ENCODE measurements around the gene METTL5. TPM values are rescaled to one million over a fixed set of nuclear protein-coding genes. Genes with fewer than 3 reads are reported as not detected.
A peak's percentile ranks its signal among the peaks of the same experiment; 100 is the strongest.

The METTL5 gene
- total RNA-seq, 1 experiment from 2014 or later: 103 TPM

DNA sequence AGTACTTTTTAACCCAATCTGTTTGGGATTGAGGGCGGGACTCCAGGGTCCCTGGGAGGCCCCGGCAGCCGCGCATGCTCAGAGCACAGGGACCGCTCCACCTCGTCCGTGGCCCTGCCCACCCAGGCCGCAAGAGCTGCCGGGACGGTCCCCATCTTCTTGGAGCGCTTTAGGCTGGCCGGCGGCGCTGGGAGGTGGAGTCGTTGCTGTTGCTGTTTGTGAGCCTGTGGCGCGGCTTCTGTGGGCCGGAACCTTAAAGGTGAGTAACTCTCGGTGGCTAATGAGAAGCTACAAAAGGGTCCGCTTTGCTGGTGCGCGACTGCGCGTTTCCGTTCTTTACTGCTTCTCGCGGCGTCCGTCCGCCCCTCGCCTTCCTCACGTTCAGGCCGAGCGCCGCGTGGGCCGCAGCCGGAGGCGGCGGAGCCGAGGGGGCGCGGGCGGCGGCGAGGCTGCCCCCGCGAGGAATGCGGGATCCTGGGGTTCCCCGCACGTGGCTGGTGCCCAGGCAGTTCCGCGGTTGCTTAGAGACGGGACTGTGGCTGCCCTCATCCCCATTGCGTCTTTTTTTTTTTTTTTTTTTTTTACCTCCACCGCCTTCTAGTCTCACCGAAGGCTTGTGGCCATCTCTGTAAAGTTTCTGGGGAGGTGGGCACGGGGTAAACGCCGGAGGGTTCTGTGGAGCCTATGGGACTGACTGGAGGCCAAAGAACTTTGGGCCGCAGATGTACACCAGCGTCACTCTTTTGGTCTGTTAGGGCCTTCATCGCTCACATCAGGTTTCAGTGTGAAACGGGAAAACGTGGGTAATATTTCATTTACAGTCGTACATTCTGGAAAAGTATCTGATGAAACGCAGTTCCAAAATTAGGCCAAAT is 25.8 kb downstream of the METTL5 start, which contains the start of gene SSB (continued):
- TF ChIP-seq, protein P1, sequence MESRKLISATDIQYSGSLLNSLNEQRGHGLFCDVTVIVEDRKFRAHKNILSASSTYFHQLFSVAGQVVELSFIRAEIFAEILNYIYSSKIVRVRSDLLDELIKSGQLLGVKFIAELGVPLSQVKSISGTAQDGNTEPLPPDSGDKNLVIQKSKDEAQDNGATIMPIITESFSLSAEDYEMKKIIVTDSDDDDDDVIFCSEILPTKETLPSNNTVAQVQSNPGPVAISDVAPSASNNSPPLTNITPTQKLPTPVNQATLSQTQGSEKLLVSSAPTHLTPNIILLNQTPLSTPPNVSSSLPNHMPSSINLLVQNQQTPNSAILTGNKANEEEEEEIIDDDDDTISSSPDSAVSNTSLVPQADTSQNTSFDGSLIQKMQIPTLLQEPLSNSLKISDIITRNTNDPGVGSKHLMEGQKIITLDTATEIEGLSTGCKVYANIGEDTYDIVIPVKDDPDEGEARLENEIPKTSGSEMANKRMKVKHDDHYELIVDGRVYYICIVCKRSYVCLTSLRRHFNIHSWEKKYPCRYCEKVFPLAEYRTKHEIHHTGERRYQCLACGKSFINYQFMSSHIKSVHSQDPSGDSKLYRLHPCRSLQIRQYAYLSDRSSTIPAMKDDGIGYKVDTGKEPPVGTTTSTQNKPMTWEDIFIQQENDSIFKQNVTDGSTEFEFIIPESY (IDR thresholded peaks at IDR 0.05; ENCODE audit: extremely low read depth, insufficient replicate concordance, low read length): no peak

DNA sequence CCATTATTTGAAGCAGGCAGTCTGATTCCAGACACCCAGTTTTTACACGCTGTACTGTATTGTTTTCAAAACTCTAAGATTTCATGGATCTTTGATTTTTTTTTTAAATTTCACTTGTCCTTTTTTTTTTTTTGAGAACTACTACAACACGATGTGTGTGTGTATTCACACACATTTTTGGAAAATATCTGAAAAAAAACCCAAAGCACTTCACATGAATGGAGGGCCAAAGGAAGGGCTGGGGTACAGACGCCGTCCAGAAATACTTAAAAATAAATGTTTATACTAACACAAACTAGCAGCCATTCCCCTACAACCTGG is 26.3 kb downstream of the METTL5 start:
- intact Hi-C loops (cut with micrococcal nuclease): no loop called here

More for the DNA sequence above, 26.3 kb downstream of the METTL5 start:
- H3K4me1 ChIP-seq (ENCODE audit: control insufficient read depth in 1 of 2, insufficient read depth in 2 of 2, low read length in 2 of 2): peaks cover 6 to 16% of the 10 kb centered on the region in 2 experiments; a peak in 3 of 4 replicates
- POLR2A ChIA-PET: interaction anchor here (0.6 to 2.2 kb wide), 3 partner anchors 8 to 133 kb away, joined by 3 to 7 read pairs (median 5); no protein-coding TSS in a partner anchor
- RAD21 ChIA-PET (ENCODE audit: low non-redundant PET in 1 of 2, low total read pairs in 2 of 2, uncharacterized antibody in 2 of 2, unreplicated experiment in 2 of 2): no interaction called here
- no peaks in the 10 kb centered on the region for H3K27me3 ChIP-seq (ENCODE audit: insufficient read depth, low read length)
- peaks cover 49% of the 10 kb centered on the region for H3K79me2 ChIP-seq (ENCODE audit: insufficient read depth, low read length)
- peak overlapping the region; percentile 89 for H3K27ac ChIP-seq (ENCODE audit: low read depth, low read length)
- TF ChIP-seq, protein P2, sequence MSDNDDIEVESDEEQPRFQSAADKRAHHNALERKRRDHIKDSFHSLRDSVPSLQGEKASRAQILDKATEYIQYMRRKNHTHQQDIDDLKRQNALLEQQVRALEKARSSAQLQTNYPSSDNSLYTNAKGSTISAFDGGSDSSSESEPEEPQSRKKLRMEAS (IDR thresholded peaks at IDR 0.05): 0 out of 2 replicates have a peak, but pooled peaks have one; percentile 7
- TF ChIP-seq EZH2 (IDR thresholded peaks at IDR 0.05): no peak
- H3K4me3 ChIP-seq (replicated peaks in 1 of 2; ENCODE audit: low read depth in 1 of 2, low read length in 2 of 2): peak overlapping the region; percentile 67 to 76
- peaks cover 15% of the 10 kb centered on the region in 2 experiments; a peak in 2 of 4 replicates for H3K36me3 ChIP-seq (ENCODE audit: control insufficient read depth in 1 of 2, insufficient read depth in 2 of 2, low read length in 2 of 2)
- DNase-seq (ENCODE audit: low read depth, low spot score) (no peak), ATAC-seq (peak; percentile 2)
- BruUV-seq (replicated peaks): no TSS peak
- H3K9ac ChIP-seq (ENCODE audit: low read length): peak overlapping the region; percentile 92
- 0 out of 2 replicates have a peak, but pooled peaks cover 7% of the 10 kb centered on the region for H4K20me1 ChIP-seq (ENCODE audit: insufficient read depth)
- no peak overlapping the region for H2AFZ ChIP-seq (ENCODE audit: low read depth, low read length, poor library complexity, severe bottlenecking)
- no peaks in the 10 kb centered on the region for H3K9me3 ChIP-seq (ENCODE audit: control insufficient read depth in 1 of 2, insufficient read depth in 1 of 2, low read depth in 1 of 2, low read length in 2 of 2)
- CTCF ChIA-PET: interaction anchor here (1.0 kb wide), 1 partner anchor 26 kb away, joined by 3 read pairs; the partner anchor contains the start of gene METTL5
- peak overlapping the region; percentile 78 for H3K4me2 ChIP-seq (ENCODE audit: low read length)
- H3K9me2 ChIP-seq (ENCODE audit: insufficient read depth): no peaks in the 10 kb centered on the region
